Measurements from ENCODE around the gene LIX1. TPM values are rescaled to one million over a fixed set of nuclear protein-coding genes. Genes with fewer than 3 reads are reported as not detected.

Gene LIX1
- total and polyA plus RNA-seq, 8 donors = 0.12 to 1.8 (median 1.3) TPM; not detected in 3

GRCh38 chr5:97157689-97158088, 15.3 kb upstream of the LIX1 start:
- Histone ChIP-seq H3K4me3 (no peak overlapping the region), H3K27me3 (no peaks in the 10 kb centered on the region), H3K9me3 (peaks cover 0 to 23% (median 14%) of the 10 kb centered on the region in 4 donors), H3K36me3 (peaks cover 5 to 40% (median 29%) of the 10 kb centered on the region in 4 donors), H3K4me1 (no peaks in the 10 kb centered on the region), H3K27ac (no peak overlapping the region)
- intact Hi-C loops (cut with DNase I; ENCODE audit: low total_unique reads) = no loop called here
- TF ChIP-seq EP300 (IDR thresholded peaks at IDR 0.05) (no peak), POLR2AphosphoS5 (IDR thresholded peaks at IDR 0.05) (no peak), POLR2A (IDR thresholded peaks at IDR 0.05) (no peak), CTCF (IDR thresholded peaks at IDR 0.05) (no peak)
- DNase-seq = no peak
- WGBS, 5 donors = 93 to 99% (median 98%) methylated on average over 2 of the region's 2 CpGs

DNA sequence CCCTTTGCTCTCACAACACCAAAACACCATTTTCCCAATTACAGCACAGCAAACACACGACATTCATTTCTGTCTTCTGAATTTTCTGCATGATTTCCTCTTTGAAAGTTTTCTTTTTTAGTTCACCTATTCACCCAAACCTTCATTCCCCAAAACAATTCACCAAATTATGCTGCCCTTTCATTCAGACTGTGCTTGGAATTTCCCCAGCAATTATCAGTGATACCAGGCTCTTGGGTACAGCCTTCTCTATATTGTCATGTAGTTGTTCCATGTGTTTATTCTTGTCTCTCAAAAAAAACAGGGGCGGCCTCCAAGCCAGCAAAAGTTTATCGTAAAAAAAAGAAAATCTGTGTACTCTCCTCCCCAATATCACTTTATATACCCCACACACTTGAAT, 9.0 kb upstream of the LIX1 start:
- H3K4me1 ChIP-seq = no peaks in the 10 kb centered on the region
- H3K9me3 ChIP-seq = no peaks in the 10 kb centered on the region
- H3K36me3 ChIP-seq = no peaks in the 10 kb centered on the region
- WGBS, 5 donors = 85 to 92% (median 90%) methylated on average over 3 of the region's 3 CpGs
- intact Hi-C loops (cut with DNase I; ENCODE audit: low total_unique reads) = no loop called here
- no peaks in the 10 kb centered on the region for H3K27me3 ChIP-seq
- TF ChIP-seq EP300 (IDR thresholded peaks at IDR 0.05) (no peak), CTCF (IDR thresholded peaks at IDR 0.05) (no peak), POLR2A (IDR thresholded peaks at IDR 0.05) (no peak)
- no peak overlapping the region for H3K27ac ChIP-seq
- no peak for DNase-seq
- no peak overlapping the region for H3K4me3 ChIP-seq

- Histone ChIP-seq H3K4me1 (no peaks in the 10 kb centered on the region), H3K36me3 (no peaks in the 10 kb centered on the region), H3K27ac (no peak overlapping the region), H3K4me3 (no peak overlapping the region), H3K27me3 (no peaks in the 10 kb centered on the region), H3K9me3 (no peaks in the 10 kb centered on the region)
- no peak for TF ChIP-seq POLR2AphosphoS5 (IDR thresholded peaks at IDR 0.05)
- WGBS, 5 donors = 32 to 67% (median 40%) methylated on average over 1 of the region's 1 CpG
- DNase-seq = no peak
- intact Hi-C loops (cut with DNase I; ENCODE audit: low total_unique reads) = no loop called here
Measured at GRCh38 chr5:97150401-97150800, 8.0 kb upstream of the LIX1 start.

- TF ChIP-seq CTCF (IDR thresholded peaks at IDR 0.05) (no peak), POLR2A (IDR thresholded peaks at IDR 0.05) (no peak), POLR2AphosphoS5 (IDR thresholded peaks at IDR 0.05) (no peak), EP300 (IDR thresholded peaks at IDR 0.05) (no peak)
Measured at GRCh38 chr5:97149709-97150108, 7.3 kb upstream of the LIX1 start.

DNA sequence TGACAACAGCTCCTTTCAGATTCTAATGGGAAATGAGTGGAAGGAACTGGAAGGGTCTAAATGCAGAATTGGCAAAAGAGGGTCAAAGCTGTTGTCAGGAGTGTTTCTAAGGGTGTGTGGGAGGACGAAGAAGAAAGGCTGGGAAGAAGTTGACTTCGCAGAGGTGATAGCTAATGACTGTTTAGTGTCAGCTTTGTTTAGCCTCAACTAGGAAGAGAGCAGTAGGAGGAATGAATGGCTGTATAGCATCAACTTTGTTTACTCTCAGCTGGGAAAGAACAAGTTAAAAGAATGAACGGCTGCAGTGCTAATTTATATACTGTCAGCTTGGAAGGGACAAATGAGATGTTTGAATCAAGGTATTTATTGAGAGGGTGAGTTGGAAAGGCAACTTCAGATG, 5.9 kb upstream of the LIX1 start:
- intact Hi-C loops (cut with DNase I; ENCODE audit: low total_unique reads) = no loop called here
- 42 to 48% (median 44%) methylated on average over 3 of the region's 3 CpGs for WGBS, 5 donors
- Histone ChIP-seq H3K27ac (no peak overlapping the region), H3K9me3 (no peaks in the 10 kb centered on the region), H3K36me3 (no peaks in the 10 kb centered on the region), H3K4me3 (no peak overlapping the region), H3K4me1 (no peaks in the 10 kb centered on the region), H3K27me3 (no peaks in the 10 kb centered on the region)
- no peak for TF ChIP-seq POLR2AphosphoS5 (IDR thresholded peaks at IDR 0.05)
- TF ChIP-seq CTCF (IDR thresholded peaks at IDR 0.05) = no peak
- TF ChIP-seq POLR2A (IDR thresholded peaks at IDR 0.05) = no peak
- TF ChIP-seq EP300 (IDR thresholded peaks at IDR 0.05) = no peak
- DNase-seq = no peak

More at GRCh38 chr5:97149709-97150108, 7.3 kb upstream of the LIX1 start:
- intact Hi-C loops (cut with DNase I; ENCODE audit: low total_unique reads) = no loop called here
- no peak for DNase-seq
- no peaks in the 10 kb centered on the region for H3K9me3 ChIP-seq
- 77 to 86% (median 85%) methylated on average over 2 of the region's 2 CpGs for WGBS, 5 donors
- H3K36me3 ChIP-seq = no peaks in the 10 kb centered on the region
- no peaks in the 10 kb centered on the region for H3K4me1 ChIP-seq
- H3K27ac ChIP-seq = no peak overlapping the region
- H3K27me3 ChIP-seq = no peaks in the 10 kb centered on the region
- H3K4me3 ChIP-seq = no peak overlapping the region
